Articular chondrocyte of knee joint (primary cell): ENCODE data around the gene COL21A1. TPM values are rescaled to one million over a fixed set of nuclear protein-coding genes. Genes with fewer than 3 reads are reported as not detected.

ENCODE experiments used
- small RNA-seq: library from RNA; depleted of rRNA; stranded (forward); fragments of <200 nt; gene quantifications from one replicate; pipeline ENCODE3, GENCODE V24; 2012
- total RNA-seq: library from RNA; depleted of rRNA; stranded (reverse); fragments of >200 nt; gene quantifications from 2 replicates; pipeline ENCODE4 v1.2.3, GENCODE V29; 2012

COL21A1 gene
- 1.0 and 3.9 TPM in 2 replicates for total RNA-seq

GRCh38 chr6:56246881-56247653 lies at the start of gene COL21A1:
Gene COL21A1, minus strand, starts transcription at chr6:56247580. Its CDS starts 64,962 bp downstream, at chr6:56182618.

Small RNA genes within 50 kb of the gene (small RNA-seq; reads per million reads assigned to genes)
- gene DHFRP6 = not detected
